HG02759 (cell line): ENCODE measurements around the gene MGAT4C.

Experiments
- ATAC-seq: cut with Tn5 transposase; IDR thresholded peaks from one replicate; pipeline ENCODE4 v1.9.1; 2021; ENCODE audit warnings: mild to moderate bottlenecking, moderate library complexity; ENCODE audit not compliant: unreplicated experiment

MGAT4C gene

GRCh38 chr12:85985996-85986395 is 270.2 kb downstream of the MGAT4C start:
- ATAC-seq: no peak

GRCh38 chr12:85983601-85984000 is 272.6 kb downstream of the MGAT4C start:
- ATAC-seq: no peak

GRCh38 chr12:85979641-85980040 is 276.6 kb downstream of the MGAT4C start:
- no peak for ATAC-seq

GRCh38 chr12:85975716-85976115 is 280.5 kb downstream of the MGAT4C start:
- no peak for ATAC-seq

GRCh38 chr12:85971800-85972199 is 284.4 kb downstream of the MGAT4C start:
- ATAC-seq: no peak

GRCh38 chr12:85968606-85969005 is 287.6 kb downstream of the MGAT4C start:
- no peak for ATAC-seq

GRCh38 chr12:85963326-85963725 is 292.9 kb downstream of the MGAT4C start:
- no peak for ATAC-seq

- no peak for ATAC-seq
Observed at GRCh38 chr12:85956081-85956480, 300.1 kb downstream of the MGAT4C start.

GRCh38 chr12:85955127-85955526 is 301.1 kb downstream of the MGAT4C start:
- ATAC-seq: no peak

- ATAC-seq: no peak
Observed at GRCh38 chr12:85951823-85952222, 304.4 kb downstream of the MGAT4C start.

- ATAC-seq: no peak
Observed at GRCh38 chr12:85949253-85949652, 306.9 kb downstream of the MGAT4C start.

GRCh38 chr12:85948340-85948739 is 307.9 kb downstream of the MGAT4C start:
- ATAC-seq: no peak

- ATAC-seq: no peak
Observed at GRCh38 chr12:85947286-85947685, 308.9 kb downstream of the MGAT4C start.

- no peak for ATAC-seq
Observed at GRCh38 chr12:85946375-85946774, 309.8 kb downstream of the MGAT4C start.

- no peak for ATAC-seq
Observed at GRCh38 chr12:85927166-85927565, 329.0 kb downstream of the MGAT4C start.

- no peak for ATAC-seq
Observed at GRCh38 chr12:85923767-85924331, 332.3 kb downstream of the MGAT4C start.

GRCh38 chr12:85920324-85920947 is 335.8 kb downstream of the MGAT4C start:
- peak; percentile 68 for ATAC-seq
